Hippocampal formation (tissue), 2 donors: ENCODE data around the gene GRB10.
"Not testable (repeated sequence)": the region's sequence is repeated elsewhere in the genome, so short reads cannot be mapped to it uniquely, and the experiment has no call there.

Experiments
- DNase-seq, 2 donors: peaks; one replicate each; lab custom pipeline; 2025; lab: John Stamatoyannopoulos, UW

GRB10 gene

DNA sequence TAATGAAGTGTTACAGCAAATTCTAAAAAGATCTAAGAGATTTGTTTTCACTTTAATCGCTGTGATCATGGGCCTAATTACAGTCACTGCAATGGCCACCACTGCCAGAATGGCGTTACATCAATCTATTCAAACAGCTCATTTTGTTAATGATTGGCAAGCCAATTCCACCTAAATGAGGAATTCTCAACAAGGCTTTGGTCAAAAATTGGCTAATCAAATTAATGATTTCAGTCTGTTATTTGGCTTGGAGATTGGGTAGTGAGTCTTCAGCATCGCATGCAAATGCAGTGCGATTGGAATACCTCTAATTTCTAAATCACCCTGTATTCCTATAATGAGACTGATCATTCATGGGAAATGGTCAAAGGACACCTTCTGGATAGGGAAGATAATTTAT, 200.4 kb downstream of the GRB10 start:
- not testable (repeated sequence) for DNase-seq

DNA sequence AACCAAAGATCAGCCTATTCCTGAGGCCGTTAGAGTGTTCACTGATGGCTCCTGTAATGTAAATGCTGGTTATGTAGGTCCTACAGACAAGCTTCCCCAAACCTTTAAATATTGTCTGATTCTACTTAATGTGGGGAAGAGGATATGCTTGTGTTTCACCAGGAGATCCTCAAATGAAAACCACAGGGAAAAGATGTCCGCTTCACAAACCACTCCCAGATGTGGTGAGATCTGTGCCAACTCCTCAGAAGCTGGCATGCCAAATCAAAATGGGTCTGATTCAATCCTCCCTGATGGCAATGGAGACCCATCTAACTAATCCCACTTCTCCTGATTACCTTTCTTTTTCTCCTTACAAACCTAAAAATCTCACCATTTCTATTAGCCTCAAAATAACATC, 202.0 kb downstream of the GRB10 start:
- DNase-seq: not testable (repeated sequence)

DNA sequence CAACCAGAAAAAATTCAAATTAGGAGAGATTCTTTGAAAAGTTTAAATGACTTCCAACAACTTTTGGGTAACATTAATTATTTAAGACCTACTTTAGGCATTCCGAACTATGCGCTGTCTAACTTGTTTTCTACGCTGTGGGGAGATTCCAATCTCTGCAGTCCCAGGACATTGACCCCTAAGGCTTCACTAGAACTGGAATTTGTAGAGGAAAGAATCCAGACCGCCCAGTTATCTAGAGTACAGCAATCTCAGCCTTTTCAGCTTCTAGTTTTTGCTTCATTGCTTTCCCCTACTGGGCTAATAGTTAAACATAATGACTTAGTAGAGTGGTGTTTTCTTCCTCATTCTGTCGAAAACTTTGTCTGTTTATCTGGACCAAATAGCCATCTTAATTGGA, 202.6 kb downstream of the GRB10 start:
- no peak for DNase-seq

DNA sequence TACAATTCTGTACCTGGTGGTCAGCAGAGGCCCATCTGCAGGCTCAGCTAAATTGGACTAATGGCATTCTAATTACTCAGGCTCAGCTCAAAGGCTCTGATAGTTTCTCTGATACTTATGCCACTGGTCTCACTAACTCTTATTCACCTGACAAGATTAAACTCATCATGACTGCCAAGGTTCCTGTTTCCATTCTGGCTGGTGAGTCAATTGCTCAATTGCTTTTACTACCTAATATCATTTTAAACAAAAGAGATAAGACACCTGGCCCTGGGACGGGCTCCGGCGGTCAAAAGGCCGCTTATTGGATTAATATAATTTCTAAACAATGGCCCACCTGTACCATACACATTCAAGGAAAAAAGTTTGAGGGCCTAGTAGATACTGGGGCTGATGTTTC, 204.6 kb downstream of the GRB10 start:
- DNase-seq: not testable (repeated sequence)

DNA sequence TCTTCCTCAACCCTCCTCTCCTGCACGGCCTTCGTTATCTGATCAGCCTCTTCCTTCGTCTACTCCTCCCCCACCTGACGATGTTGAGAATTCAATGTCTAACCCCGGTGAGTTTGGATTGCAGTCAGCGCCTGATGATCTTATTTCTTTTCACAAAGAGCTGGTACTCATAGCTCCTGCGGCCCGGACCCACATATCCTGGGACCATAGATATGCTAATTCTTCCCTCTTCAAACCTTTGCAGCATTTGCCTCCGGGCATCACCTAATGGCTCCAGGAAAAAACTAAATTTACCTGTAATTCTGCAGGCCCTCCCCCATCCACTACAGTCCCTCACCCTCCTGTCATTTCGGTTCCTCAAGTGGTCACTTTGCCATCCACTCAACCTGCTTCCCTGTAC, 205.1 kb downstream of the GRB10 start:
- no peak for DNase-seq

DNA sequence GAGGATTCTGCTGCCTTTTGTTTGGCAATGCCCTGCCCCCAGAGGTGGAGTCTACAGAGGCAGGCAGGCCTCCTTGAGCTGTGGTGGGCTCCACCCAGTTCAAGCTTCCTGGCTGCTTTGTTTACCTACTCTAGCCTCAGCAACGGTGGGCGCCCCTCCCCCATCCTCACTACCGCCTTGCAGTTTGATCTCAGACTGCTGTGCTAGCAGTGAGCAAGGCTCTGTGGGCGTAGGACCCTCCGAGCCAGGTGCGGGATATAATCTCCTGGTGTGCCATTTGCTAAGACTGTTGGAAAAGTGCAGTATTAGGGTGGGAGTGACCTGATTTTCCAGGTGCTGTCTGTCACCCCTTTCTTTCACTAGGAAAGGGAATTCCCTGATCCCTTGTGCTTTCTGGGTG, 206.3 kb downstream of the GRB10 start:
- not testable (repeated sequence) for DNase-seq

DNA sequence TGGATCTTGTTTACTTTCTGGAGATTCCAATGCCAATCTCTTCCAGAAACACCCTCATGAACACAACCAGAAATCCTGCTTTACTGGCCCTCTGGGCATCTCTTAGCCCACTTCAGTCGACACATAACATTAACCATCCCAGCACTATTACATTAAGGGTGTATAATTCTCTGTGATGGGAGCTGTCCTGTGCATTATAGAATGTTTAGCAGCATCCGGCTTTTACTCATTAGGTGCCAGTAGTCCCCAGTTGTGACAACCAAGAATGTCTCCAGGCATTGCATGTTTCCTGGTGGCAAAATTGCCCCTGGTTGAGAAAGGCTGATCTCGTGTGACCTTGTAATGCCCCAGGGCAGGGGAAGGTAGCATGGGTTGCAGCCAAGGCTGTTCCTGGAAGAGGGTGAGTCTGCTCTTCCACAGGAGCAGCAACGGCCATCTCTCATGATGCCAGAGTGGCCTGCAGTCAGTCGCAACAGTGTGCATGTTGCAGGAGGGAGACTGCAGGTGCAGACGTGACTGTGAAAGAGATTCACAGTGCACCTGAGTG, 214.9 kb downstream of the GRB10 start:
- DNase-seq: no peak

DNA sequence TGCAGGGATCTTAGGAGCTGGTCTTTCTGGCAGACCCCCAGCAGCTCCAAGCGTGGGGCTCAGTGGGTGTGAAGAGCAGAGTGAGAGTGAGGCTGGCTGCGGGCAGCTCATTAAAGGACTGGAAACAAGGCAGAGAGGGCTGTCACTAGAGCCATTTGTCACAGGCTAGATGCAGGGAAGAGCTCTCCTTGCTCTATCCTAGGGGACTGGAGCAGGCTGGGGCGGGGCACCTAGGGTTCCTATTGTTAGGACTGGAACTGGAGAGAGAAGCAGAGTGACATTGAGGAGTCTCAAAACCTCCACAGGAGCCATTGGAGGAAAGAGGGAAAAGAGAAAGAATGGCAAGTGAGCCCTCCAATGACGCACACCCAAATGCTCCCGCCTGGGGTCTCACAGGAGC, 216.7 kb downstream of the GRB10 start:
- no peak for DNase-seq

DNA sequence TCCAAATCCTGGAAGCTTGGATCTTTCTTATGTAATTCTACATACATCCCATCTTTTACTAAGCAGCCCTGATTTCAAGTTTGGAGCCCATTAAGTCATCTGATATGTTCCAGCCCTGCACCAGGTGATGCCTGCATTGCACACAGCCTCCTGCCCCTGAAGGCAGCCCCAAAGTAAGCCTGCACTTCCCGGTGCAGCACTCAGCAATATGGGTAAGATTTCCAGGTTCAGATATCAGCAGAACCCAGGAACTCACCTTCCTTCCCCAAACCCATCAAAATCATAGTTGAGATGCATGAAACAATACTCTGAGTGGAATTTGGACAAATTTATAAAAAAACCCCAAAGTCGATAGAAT, 217.2 kb downstream of the GRB10 start:
- DNase-seq: no peak

DNA sequence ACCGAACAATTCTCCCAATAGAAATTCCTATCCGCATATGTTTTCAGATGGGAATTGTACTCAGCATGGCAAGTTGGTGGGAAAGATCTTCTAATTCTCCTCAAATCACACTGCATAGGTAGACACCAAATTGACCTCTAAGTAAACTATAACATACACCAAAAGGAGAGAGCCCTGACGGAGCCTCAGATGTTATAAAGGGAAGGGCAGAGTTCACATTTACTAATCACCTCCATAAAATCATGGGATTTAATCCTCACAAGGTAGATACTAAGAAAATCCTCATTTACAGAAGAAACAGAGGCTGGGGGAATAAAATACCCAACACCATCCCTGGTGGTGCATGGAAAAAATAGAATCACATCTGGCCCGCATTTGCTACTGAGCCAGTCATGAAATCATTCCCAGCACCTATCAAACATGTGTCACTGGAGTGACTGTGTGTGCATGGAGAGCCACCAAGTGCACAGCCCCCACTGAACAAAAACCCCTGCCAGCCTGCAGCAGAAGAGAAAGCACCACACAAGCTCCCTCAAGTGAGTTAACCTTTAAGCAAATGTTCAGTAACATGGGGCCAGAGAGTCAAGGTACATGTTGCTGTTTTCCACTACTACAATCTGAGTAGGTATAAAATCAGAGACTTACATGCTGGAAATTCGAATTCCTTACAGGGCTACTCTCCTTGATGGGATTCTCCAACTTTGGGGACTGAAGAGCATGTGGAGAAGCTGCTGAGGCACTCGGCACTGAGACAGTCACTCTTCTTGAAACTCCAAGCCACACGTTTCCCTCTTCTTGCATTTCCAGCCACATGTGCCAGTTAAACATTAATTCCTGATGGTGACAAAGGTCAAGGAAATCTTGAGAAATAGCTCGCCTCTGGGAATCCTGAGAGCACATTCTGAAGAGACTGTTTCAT, 217.8 kb downstream of the GRB10 start, which contains the start of gene DDC:
DDC (minus strand) TSS at position 766 of the 919 bp plus-strand sequence. CDS start 21,320 bp downstream, outside the sequence.
- no peak for DNase-seq

DNA sequence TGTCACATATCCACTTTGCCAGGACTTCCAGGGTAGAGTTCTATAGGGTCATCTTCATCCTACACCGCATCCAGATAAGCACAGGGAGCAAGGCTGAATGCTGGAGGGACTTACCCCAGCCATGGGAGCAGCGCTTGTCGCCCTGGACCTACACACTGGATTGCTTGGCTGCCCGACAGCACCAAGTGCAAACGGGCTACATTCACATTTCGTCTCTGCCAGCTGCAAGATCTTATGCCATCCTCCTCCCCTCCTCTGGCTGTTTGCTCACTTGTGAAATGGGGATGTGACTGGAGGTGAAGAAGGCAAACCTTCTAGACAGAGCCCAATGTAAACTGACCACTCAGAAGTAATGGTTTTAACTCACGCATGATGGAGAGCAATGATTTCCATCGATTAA, 218.5 kb downstream of the GRB10 start:
- DNase-seq: no peak

DNA sequence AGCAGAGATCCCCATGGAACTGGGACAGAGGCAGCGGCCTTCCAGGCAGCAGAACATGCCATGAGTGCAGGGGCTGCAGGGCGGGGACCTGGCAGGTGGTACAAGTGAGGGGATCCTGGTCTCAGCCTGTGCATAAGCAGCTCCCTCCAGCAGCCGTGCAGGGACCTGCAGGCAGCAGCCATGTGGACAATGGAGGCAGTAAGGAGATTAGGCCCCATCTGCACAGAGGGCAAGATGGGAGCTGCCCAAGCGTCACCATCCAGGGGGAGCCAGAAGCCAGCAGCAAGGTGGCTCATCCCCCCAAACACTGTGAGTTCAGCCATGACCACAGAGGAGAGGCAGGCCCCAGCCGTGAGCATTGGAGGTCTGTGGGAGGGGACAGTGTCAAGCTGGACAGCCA, 220.6 kb downstream of the GRB10 start:
- no peak for DNase-seq

DNA sequence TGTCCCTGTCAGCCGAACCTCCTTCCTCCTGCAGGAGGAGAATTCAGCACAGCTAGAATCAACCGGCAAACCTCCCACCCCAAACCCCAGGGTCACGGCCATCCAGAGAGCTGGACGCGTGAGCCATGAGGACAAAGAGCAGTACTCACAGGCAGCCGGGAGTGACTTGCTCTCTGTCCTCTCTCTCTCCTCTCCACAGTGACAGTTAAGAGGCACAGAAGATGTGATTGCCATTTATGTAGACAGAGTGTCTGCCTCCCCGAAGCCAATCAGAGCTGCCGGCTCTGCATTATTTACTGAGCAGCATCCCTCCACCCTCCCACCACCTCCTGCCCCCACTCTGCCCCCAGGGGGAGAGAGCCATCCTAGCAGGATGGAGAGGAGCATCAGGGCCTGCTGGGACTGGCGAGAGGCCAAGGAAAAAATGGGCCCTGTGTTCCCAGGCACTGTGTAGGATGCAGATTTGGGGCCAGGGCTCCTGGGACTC, 221.8 kb downstream of the GRB10 start:
- no peak for DNase-seq

DNA sequence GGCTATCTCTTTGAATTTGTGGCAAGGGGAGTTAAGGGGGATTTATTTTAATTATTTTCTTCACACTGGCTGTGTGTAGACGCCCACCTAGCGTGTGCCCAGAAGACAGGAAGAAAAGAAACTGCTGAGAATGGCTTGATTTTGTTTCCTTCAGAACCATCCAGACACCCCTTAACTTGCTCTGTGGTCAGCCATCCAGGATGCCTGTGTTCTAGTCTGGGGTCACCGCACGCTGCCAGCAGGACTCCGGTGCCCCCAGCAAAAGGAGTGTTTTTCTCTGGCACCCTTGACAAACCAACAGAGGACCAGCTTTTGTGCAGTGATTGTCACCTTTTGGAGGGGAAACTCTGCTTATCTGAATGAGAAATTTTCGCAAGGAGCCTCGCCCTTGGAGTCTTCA, 222.8 kb downstream of the GRB10 start:
- no peak for DNase-seq

DNA sequence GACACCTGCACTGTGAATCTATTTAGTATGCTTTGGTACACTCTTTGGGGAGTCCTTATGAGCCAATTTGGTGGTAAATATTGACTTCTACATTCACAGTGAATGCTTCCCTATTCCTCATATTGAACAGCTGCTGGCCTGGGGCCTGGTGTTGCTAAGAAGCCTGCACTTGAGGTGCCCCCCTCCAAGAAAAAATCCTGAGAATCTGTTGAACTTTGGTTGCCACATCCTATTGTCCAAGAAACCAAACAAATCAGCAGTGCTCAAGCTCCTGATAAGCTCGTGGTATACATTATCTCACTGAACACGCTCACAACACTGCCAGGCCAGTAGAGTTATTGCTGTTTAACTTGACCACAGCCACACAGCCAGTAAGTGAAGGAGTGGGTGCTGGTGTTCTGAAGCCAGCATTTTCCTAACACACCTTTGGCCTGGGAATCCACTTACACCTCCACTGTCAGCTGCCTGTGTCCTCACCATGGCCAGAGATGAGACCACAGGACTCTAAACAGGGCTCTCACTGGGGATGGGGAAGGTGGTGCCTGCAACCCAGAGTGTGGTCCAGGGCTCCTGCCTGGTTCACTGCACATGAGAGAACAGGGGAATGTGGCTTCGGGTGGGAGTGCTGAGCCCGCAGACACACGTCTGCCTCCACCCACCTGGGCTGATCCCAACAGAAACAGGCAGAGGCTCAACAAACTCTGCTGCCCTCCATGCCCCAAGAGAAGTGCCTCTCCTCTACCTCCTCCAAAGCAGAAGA, 224.2 kb downstream of the GRB10 start:
- no peak for DNase-seq

DNA sequence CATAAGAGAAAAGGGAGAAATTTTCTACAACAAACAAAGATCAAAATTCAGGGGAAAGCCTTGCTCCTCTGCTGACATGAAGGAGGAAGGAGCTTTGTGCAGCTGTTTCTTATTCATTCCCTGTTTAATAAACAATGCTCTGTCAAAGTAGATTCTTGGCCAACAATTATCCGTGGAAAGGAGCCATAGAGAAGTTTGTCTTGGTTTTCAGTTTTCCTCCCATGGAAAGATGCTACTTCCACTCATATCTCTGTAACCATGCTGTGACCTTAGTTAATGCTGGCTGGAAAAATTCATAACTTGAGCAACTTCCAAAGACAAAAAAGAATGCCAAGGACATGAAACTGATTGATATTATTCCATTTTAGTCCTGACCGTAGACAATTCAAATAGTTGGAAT, 225.6 kb downstream of the GRB10 start:
- no peak for DNase-seq

DNA sequence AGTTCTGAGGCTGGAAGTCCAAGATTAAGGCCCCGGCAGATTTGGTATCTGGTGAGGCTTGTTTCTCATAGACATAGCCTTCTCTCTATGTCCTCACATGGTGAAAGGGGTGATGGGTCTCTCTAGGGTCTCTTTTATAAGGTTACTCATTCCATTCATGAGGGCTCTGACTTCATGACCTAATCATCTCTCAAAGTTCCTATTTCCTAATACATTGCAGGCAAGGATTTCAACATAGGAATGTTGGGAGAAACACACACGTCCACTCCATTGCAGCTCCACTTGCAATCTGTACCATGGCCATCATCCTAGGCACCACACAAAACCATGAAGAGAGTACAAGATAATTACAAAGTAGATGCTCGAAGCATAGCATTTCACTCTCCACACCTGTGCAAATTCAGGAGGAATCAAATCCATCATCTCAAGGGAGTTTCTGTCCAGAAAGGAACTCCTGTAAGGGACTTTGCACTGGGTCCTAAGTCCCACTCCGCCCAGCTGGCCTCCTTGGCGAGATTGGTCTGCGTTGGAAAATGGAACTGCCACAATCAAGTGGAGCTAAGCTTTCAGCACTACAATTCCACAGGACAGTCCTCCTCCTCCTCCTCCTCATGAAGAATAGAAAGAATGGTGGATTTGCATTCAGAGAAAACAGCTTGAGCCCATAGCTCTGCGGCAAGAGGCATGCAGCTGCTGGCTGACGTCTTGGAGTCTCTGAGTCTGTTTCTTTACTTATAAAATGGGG, 226.3 kb downstream of the GRB10 start:
- no peak for DNase-seq

DNA sequence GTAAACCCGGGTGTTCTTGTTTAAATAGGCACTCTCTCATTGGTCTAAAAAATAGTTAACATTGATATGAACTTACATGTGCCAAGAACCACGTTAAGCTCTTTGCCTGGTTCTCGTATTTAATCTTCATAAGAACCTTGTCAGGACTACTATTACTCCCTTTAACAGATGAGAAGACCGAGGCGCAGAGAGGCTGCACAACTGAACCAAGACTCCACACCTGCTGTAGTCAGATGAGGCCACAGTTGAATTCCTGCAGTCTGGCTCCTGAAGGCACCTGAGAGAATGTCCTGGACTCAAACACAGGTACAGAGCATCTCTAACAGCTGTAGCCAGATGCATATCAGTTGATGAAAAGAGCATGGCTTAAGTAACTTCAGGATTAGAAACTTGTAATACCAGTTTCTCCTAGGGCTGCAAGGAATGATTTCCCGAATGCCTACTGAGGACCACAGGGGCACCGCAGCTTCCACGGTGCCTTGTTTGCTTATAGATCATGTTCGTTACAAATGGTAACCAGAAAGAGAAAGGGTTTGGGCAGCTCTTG, 227.0 kb downstream of the GRB10 start:
- no peak for DNase-seq

DNA sequence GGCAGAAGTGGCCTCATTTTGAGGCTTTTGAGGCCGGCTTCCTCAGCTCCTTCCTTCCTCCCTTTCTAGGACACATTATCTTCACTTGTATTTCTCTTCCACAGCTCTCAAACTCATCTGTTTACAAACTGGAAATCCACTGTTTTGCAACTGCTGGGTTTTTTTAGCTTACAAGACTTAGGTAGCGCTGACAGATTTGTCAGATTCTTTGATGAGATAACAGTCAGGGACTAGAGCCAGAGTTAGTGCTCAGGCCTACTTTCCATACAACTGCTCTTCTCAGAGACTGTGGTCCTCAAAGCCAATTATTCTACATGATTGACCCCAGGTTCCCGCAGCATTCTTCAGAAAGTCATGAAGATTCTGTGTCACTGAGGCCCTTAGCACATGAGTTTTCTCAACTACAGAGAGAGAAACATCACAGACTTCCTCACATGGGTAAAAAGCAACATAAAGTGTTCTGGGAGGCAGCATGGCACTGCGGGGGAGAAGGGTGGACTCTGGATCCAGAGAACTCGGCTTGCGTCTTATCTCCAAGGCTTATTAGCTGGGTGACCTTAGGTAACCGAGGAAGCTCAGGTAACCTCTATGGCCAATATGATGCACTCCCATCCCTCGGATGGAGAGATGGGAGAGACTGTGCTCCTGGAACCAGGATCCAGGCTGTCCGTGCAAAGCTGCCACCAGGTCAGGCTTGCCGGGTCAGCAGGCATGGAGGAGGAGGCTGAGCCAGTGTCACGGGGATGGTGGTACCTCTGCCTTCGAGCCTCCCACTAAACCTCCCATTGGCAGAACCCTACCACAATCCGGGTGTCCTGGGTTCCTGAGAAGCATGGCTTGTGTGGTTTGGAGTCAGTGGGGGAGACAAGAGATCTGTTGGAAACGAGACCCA, 228.0 kb downstream of the GRB10 start:
- no peak for DNase-seq

DNA sequence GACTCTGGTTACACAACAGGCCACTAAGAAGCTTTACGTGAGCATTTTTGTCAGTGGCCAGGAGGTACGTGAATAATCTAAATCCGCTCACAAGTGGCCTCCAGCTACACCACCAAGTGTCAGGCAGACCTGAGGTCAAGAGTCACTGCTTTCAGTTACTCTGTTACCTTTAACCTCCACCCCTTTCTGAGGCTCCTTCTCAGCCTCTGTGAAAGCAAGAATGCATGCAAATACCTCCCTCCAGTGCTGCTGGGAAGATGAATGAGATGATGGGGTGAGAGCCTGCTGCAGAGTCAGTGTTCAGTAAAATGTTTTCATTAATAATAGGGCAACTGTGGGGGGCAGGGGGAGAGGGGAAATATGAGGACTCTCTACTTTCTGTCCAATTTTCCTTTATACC, 228.7 kb downstream of the GRB10 start:
- DNase-seq: no peak

DNA sequence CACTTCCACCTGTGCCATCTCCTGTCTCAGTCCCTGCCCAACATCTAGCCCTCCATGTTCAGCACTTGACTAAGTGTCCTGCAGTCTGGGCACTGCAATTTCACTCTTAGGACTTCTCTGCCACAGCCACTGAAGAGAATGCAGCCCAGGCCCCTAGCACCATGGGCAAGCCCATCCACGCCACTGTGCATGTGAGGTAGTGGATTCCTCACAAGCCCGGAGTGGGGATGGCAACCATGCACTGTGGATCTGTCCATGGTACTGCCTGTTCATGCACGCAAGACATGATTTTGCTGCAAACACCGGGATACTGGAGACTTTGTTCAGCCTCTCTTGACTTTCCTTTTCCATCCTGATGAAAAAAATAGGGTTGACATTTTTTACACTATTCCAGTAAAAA, 229.8 kb downstream of the GRB10 start:
- no peak for DNase-seq
